ENCODE measurements around the gene PURA. TPM values are rescaled to one million over a fixed set of nuclear protein-coding genes. Genes with fewer than 3 reads are reported as not detected.

Gene PURA
- total RNA-seq, 2 donors from 2014 or later: 29.1 to 34.6 TPM

GRCh38 chr5:140147460-140147859 is 33.6 kb downstream of the PURA start:
- Histone ChIP-seq H3K27me3 (no peaks in the 10 kb centered on the region), H3K27ac (no peak overlapping the region), H3K4me1 (peaks cover 17% of the 10 kb centered on the region), H3K36me3 (replicated peaks in 1 of 2; ENCODE audit: insufficient read depth in 1 of 2, low read depth in 2 of 2) (no peaks in the 10 kb centered on the region), H3K4me3 (no peak overlapping the region), H3K9me3 (no peaks in the 10 kb centered on the region)
- WGBS, 2 donors: 91 to 92% methylated on average over 1 of the region's 1 CpG
- ATAC-seq (no peak), DNase-seq (no peak)
- intact Hi-C loops (cut with DNase I): no loop called here
- TF ChIP-seq POLR2A (IDR thresholded peaks at IDR 0.05) (no peak), CTCF (IDR thresholded peaks at IDR 0.05) (no peak)

DNA sequence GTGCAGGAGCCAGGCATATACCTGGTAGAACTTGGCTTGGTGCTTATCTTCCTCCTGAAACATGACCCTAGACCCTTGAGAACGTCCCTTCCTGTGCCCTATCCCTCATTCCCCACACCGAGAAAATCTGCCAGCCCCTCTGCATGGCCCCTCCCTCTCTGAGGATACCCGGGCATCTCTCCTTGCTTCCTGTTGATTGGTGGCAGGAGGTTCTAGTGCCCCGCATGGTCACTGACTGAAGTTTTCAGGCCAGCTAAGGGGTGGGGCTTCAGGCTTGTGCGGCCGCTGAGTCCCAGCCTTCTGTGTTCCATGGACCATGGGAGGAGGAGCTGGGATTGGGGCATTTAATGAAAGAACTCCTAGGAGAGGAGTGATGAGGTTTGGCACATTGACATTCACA is 34.6 kb downstream of the PURA start:
- WGBS, 2 donors: 33 to 67% methylated on average over 6 of the region's 6 CpGs
- ATAC-seq: no peak
- Histone ChIP-seq H3K4me1 (peaks cover 17% of the 10 kb centered on the region), H3K4me3 (no peak overlapping the region), H3K9me3 (no peaks in the 10 kb centered on the region), H3K27ac (no peak overlapping the region), H3K27me3 (no peaks in the 10 kb centered on the region), H3K36me3 (replicated peaks in 1 of 2; ENCODE audit: insufficient read depth in 1 of 2, low read depth in 2 of 2) (no peaks in the 10 kb centered on the region)
- DNase-seq: no peak
- TF ChIP-seq CTCF (IDR thresholded peaks at IDR 0.05) (no peak), POLR2A (IDR thresholded peaks at IDR 0.05) (no peak)
- intact Hi-C loops (cut with DNase I): no loop called here

DNA sequence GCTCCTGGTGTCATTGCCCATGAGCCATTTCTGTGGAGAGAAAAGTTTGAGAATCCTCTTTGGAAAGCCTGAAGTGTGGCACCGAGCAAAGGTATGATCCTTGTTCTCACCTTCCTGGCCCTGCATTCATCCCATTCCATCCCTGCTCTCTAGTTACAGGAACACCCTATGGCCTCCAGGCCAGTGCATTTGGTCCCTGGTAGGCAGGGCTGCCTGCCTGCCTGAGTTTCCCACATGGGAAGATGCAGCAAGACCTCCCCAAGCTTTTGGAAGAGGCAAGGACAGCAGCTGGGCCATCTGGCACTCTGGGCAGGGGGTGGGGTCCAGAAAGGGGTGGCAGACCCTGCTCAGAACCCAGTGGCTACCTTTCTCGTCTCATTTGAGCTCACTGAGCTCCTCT is 36.3 kb downstream of the PURA start:
- Histone ChIP-seq H3K27me3 (no peaks in the 10 kb centered on the region), H3K4me3 (no peak overlapping the region), H3K9me3 (no peaks in the 10 kb centered on the region), H3K27ac (no peak overlapping the region), H3K36me3 (replicated peaks in 1 of 2; ENCODE audit: insufficient read depth in 1 of 2, low read depth in 2 of 2) (no peaks in the 10 kb centered on the region), H3K4me1 (peaks cover 14% of the 10 kb centered on the region)
- WGBS, 2 donors: 89 to 96% methylated on average over 2 of the region's 2 CpGs
- ATAC-seq (no peak), DNase-seq (no peak)
- intact Hi-C loops (cut with DNase I): loop anchor here (5.0 kb wide), 2 partner anchors 33 to 363 kb away; no protein-coding TSS in a partner anchor
- TF ChIP-seq CTCF (IDR thresholded peaks at IDR 0.05): no peak
- TF ChIP-seq POLR2A (IDR thresholded peaks at IDR 0.05): no peak

DNA sequence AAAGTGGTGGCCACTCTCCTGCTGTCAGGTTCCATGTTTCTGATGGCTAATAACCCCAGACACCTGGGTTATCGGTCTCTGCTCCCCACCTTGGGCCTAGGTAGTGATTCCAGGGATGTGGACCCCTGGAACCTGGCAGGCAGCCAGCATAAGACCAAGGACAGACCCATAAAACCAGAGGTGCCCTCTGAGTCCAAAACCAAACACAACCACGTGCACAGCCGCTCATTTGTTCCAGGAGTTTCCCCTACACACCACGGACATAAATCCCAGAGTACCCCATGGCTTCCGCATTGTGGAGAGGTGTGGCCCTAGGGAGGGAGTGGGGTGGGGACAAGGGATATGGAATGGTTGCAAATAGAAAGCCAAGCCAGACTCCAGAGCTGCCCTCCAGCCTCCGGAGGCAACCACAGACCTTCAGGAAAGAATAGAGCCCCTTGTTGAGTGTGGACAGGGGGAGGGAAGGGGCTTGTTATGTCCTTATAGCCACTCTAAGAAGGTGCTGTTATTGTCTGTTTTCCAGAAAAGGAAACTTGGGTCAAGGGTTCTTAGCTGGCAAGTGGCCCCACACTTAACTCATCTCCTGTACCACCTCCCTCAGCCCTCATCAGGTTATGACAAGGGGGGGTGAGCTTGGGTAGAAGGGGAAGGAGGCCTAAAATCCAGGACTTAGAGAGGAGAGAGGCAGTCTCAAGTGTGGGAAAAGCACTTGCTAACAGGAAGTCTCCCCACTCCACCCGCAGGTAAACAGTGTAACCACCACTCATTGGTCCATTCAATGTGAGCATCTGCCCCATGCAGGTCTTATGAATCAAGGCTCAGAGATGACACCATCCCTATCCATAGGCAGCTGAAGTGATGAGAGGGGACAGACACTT is 37.5 kb downstream of the PURA start:
- Histone ChIP-seq H3K27ac (no peak overlapping the region), H3K27me3 (no peaks in the 10 kb centered on the region), H3K4me3 (no peak overlapping the region), H3K4me1 (peaks cover 4% of the 10 kb centered on the region), H3K9me3 (no peaks in the 10 kb centered on the region), H3K36me3 (replicated peaks in 1 of 2; ENCODE audit: insufficient read depth in 1 of 2, low read depth in 2 of 2) (no peaks in the 10 kb centered on the region)
- DNase-seq: no peak
- TF ChIP-seq POLR2A (IDR thresholded peaks at IDR 0.05): no peak
- TF ChIP-seq CTCF (IDR thresholded peaks at IDR 0.05): no peak
- ATAC-seq: no peak
- 72 to 84% methylated on average over 6 to 7 of the region's 7 CpGs for WGBS, 2 donors
- intact Hi-C loops (cut with DNase I): loop anchor here (5.0 kb wide), 2 partner anchors 34 to 364 kb away; no protein-coding TSS in a partner anchor

All from body of pancreas (tissue), 4 donors.